Thyroid gland (tissue), 4 donors: ENCODE measurements around the gene OXSM.

Experiments
- POLR2A ChIP-seq, 2 donors: fragments of 450-650 bp; IDR thresholded peaks; one replicate each; pipeline ENCODE4 v1.6.1; 2017; ENCODE audit warnings: antibody characterized with exemption in 2 of 2, mild to moderate bottlenecking in 2 of 2, moderate library complexity in 1 of 2
- TF ChIP-seq, protein P1 (sequence below), 6 experiments: fragments of 200-600 bp in 3 of 6; fragments of 450-650 bp in 3 of 6; sonication (generic) in 3 of 6; IDR thresholded peaks; one replicate each; pipeline ENCODE4 v1.5.1; 2016 to 2019; ENCODE audit warnings: antibody characterized with exemption in 6 of 6, mild to moderate bottlenecking in 2 of 6, inconsistent platforms in 1 of 6, moderate library complexity in 1 of 6

DNA sequence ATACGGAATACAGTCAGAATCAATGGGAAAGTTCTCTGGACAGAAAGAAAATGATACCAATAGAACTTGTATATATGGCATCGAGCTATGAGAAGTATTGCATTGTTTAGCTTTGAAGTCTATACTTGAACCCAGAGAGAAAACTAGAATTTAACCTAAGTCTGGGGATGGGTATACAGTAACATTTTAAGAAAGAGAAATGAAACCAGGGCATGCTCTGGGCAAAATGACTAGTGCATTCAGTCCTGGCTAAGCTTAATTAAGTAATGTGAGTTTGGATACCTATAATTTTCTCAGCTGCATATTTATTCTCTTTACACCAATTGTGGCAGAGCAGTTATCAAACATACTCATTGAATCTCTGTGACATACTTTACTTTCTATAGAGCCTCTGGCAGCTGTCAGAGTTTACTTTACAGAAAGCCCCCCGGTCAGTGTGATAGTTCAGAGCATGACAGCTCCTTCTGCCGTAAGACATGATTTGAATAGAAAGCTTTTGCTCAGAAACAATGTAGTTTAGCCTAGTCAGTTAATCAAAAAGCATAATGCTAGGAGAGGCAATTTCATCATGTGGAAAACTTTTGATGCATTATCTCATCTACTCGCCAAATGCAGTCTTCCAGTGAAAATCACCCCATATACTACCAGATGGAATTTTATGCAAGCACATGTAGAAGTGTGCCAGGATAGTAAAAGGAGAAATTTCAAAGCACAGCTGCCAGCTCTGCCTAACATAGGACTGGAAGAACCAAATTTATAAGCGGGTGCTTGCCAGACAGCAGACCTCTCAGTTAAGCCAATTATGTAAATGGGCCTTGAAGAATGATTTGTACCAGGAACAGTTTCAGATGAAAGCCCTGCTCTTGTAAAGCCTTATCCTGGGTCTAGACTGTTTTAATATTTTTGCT is 40.7 kb downstream of the OXSM start:
- TF ChIP-seq, protein P1, sequence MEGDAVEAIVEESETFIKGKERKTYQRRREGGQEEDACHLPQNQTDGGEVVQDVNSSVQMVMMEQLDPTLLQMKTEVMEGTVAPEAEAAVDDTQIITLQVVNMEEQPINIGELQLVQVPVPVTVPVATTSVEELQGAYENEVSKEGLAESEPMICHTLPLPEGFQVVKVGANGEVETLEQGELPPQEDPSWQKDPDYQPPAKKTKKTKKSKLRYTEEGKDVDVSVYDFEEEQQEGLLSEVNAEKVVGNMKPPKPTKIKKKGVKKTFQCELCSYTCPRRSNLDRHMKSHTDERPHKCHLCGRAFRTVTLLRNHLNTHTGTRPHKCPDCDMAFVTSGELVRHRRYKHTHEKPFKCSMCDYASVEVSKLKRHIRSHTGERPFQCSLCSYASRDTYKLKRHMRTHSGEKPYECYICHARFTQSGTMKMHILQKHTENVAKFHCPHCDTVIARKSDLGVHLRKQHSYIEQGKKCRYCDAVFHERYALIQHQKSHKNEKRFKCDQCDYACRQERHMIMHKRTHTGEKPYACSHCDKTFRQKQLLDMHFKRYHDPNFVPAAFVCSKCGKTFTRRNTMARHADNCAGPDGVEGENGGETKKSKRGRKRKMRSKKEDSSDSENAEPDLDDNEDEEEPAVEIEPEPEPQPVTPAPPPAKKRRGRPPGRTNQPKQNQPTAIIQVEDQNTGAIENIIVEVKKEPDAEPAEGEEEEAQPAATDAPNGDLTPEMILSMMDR (IDR thresholded peaks at IDR 0.05) = no peak
- no peak for TF ChIP-seq POLR2A (IDR thresholded peaks at IDR 0.05)
